Hepatocyte (in vitro differentiated cells): ENCODE data around the gene MAGI1. TPM values are rescaled to one million over a fixed set of nuclear protein-coding genes. Genes with fewer than 3 reads are reported as not detected.

Source experiments
- DNase-seq: peaks from one replicate; pipeline ENCODE4 v3.0.0-alpha.2; 2016; ENCODE audit warnings: low spot score
- H2AFZ ChIP-seq: fragments of 200-600 bp; sonication (generic); 2 replicates; pipeline ENCODE4 v1.6.0; 2016; ENCODE audit warnings: antibody characterized with exemption, mild to moderate bottlenecking
- H3K27ac ChIP-seq: fragments of 200-600 bp; sonication (generic); 2 replicates; pipeline ENCODE4 v1.5.1; 2016; ENCODE audit warnings: mild to moderate bottlenecking
- H3K27me3 ChIP-seq: fragments of 200-600 bp; sonication (generic); 2 replicates; pipeline ENCODE4 v1.6.1; 2016
- H3K36me3 ChIP-seq: fragments of 200-600 bp; sonication (generic); replicated peaks from 2 replicates; pipeline ENCODE4 v1.5.1; 2016; ENCODE audit warnings: low read depth; ENCODE audit not compliant: insufficient read depth
- H3K4me1 ChIP-seq: fragments of 200-600 bp; sonication (generic); 2 replicates; pipeline ENCODE4 v1.5.1; 2016; ENCODE audit warnings: mild to moderate bottlenecking, moderate library complexity; ENCODE audit not compliant: insufficient read depth
- H3K4me2 ChIP-seq: fragments of 200-600 bp; sonication (generic); 2 replicates; pipeline ENCODE4 v1.6.0; 2016
- H3K4me3 ChIP-seq: fragments of 200-600 bp; sonication (generic); 2 replicates; pipeline ENCODE4 v1.5.1; 2016; ENCODE audit warnings: mild to moderate bottlenecking
- H3K79me2 ChIP-seq: fragments of 200-600 bp; sonication (generic); 2 replicates; pipeline ENCODE4 v1.6.0; 2017; ENCODE audit warnings: mild to moderate bottlenecking
- H3K9me2 ChIP-seq: fragments of 200-600 bp; sonication (generic); replicated peaks from 2 replicates; pipeline ENCODE4 v1.6.0; 2017; ENCODE audit warnings: mild to moderate bottlenecking; ENCODE audit not compliant: insufficient read depth
- H3K9me3 ChIP-seq: fragments of 200-600 bp; sonication (generic); 2 replicates; pipeline ENCODE4 v1.5.1; 2016; ENCODE audit warnings: low read depth, mild to moderate bottlenecking
- H4K20me1 ChIP-seq: fragments of 200-600 bp; sonication (generic); 2 replicates; pipeline ENCODE4 v1.6.0; 2016; ENCODE audit warnings: mild to moderate bottlenecking; ENCODE audit not compliant: insufficient read depth, poor library complexity, severe bottlenecking
- EZH2 ChIP-seq: fragments of 200-600 bp; sonication (generic); IDR thresholded peaks from 2 replicates; pipeline ENCODE4 v1.6.1; 2016; ENCODE audit warnings: antibody characterized with exemption, mild to moderate bottlenecking, borderline replicate concordance
- EZH2phosphoT487 ChIP-seq: fragments of 200-600 bp; sonication (generic); IDR thresholded peaks from one replicate; pipeline ENCODE4 v1.6.1; 2018; ENCODE audit warnings: antibody characterized with exemption, mild to moderate bottlenecking, low read depth, moderate library complexity; ENCODE audit not compliant: unreplicated experiment, severe bottlenecking
- WGBS: methylation state at CpG from one replicate; pipeline ENCODE4 v1.1.6; 2016; ENCODE audit warnings: low lambda C conversion rate; ENCODE audit errors: missing lambda C conversion rate; 5-methylcytosine and 5-hydroxymethylcytosine counted together
- polyA plus RNA-seq: library from polyadenylated mRNA; unstranded; fragments of >200 nt; fragmentation: Nextera tagmentation; extraction: Ambion mirVana; gene quantifications from 2 replicates; pipeline ENCODE4 v1.2.1, GENCODE V29; 2016
- total RNA-seq: library from RNA; depleted of rRNA; stranded (reverse); fragments of >200 nt; gene quantifications from 2 replicates; pipeline ENCODE4 v1.2.3, GENCODE V29; 2014
- TF ChIP-seq, protein P1 (sequence below): fragments of 200-600 bp; sonication (generic); IDR thresholded peaks from 2 replicates; pipeline ENCODE4 v1.5.1; 2016; ENCODE audit warnings: antibody characterized with exemption, mild to moderate bottlenecking; ENCODE audit not compliant: poor library complexity

The MAGI1 gene
- total and polyA plus RNA-seq, 2 experiments from 2014 or later: 26.2 to 43.5 TPM

DNA sequence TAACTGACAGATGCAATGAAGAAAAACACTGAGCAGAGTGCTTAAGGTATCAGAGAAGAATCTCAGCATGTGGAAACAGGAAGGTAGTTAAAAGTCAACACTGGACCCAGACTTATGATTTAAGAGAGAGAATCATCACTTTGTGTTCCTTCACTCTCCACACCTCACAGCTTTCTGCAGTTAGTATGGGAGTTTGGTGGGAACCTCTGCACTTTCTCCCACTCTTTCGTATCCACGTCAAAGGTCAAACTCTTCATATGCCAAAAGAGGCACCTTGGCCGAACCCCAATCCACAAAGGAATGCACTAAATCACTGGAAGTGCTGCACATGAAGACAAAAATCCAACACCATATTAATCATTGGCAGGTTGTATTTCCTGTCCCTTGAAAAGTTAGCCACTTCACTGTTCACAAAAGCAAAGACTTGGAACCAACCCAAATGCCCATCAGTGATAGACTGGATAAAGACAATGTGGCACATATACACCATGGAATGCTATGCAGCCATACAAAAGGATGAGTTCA is 361.2 kb downstream of the MAGI1 start:
- no peak for TF ChIP-seq EZH2phosphoT487
- no peak for TF ChIP-seq EZH2
- TF ChIP-seq, protein P1, sequence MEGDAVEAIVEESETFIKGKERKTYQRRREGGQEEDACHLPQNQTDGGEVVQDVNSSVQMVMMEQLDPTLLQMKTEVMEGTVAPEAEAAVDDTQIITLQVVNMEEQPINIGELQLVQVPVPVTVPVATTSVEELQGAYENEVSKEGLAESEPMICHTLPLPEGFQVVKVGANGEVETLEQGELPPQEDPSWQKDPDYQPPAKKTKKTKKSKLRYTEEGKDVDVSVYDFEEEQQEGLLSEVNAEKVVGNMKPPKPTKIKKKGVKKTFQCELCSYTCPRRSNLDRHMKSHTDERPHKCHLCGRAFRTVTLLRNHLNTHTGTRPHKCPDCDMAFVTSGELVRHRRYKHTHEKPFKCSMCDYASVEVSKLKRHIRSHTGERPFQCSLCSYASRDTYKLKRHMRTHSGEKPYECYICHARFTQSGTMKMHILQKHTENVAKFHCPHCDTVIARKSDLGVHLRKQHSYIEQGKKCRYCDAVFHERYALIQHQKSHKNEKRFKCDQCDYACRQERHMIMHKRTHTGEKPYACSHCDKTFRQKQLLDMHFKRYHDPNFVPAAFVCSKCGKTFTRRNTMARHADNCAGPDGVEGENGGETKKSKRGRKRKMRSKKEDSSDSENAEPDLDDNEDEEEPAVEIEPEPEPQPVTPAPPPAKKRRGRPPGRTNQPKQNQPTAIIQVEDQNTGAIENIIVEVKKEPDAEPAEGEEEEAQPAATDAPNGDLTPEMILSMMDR: no peak
- peaks cover 26% of the 10 kb centered on the region for H3K79me2 ChIP-seq
- no peak overlapping the region for H3K4me3 ChIP-seq
- H3K9me3 ChIP-seq: no peaks in the 10 kb centered on the region
- H3K9me2 ChIP-seq: no peaks in the 10 kb centered on the region
- WGBS: 91% methylated on average over 3 of the region's 3 CpGs
- no peak for DNase-seq
- no peak overlapping the region for H3K4me2 ChIP-seq
- H4K20me1 ChIP-seq: no peaks in the 10 kb centered on the region
- no peaks in the 10 kb centered on the region for H3K36me3 ChIP-seq
- H3K27me3 ChIP-seq: no peaks in the 10 kb centered on the region
- H3K4me1 ChIP-seq: no peaks in the 10 kb centered on the region
- no peak overlapping the region for H3K27ac ChIP-seq
- H2AFZ ChIP-seq: no peak overlapping the region

DNA sequence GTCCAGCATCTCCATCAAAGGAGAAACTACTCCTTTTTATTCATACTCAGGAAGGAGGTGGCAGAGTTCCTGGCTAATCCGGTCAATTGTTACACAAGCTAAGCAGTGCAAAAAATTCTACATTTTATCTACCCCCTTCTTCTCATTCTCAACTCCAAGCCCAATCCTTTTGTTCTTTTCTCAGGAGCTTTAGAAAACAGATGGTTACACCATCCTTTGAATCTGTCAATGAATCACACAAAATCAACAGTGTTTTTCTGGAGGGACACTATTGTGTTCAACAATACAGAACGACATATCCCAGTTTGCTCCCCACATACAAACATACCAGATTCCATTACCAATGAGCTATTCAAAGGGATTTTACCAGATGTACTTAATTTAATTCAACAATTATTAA is 362.1 kb downstream of the MAGI1 start:
- no peak overlapping the region for H3K4me3 ChIP-seq
- no peaks in the 10 kb centered on the region for H3K36me3 ChIP-seq
- H3K9me2 ChIP-seq: no peaks in the 10 kb centered on the region
- H3K27me3 ChIP-seq: no peaks in the 10 kb centered on the region
- no peaks in the 10 kb centered on the region for H3K9me3 ChIP-seq
- WGBS: 66% methylated on average over 2 of the region's 2 CpGs
- no peaks in the 10 kb centered on the region for H4K20me1 ChIP-seq
- peaks cover 27% of the 10 kb centered on the region for H3K79me2 ChIP-seq
- DNase-seq: no peak
- no peak overlapping the region for H3K4me2 ChIP-seq
- TF ChIP-seq EZH2 (no peak), EZH2phosphoT487 (no peak)
- TF ChIP-seq, protein P1: no peak
- H3K4me1 ChIP-seq: no peaks in the 10 kb centered on the region
- no peak overlapping the region for H2AFZ ChIP-seq
- no peak overlapping the region for H3K27ac ChIP-seq

DNA sequence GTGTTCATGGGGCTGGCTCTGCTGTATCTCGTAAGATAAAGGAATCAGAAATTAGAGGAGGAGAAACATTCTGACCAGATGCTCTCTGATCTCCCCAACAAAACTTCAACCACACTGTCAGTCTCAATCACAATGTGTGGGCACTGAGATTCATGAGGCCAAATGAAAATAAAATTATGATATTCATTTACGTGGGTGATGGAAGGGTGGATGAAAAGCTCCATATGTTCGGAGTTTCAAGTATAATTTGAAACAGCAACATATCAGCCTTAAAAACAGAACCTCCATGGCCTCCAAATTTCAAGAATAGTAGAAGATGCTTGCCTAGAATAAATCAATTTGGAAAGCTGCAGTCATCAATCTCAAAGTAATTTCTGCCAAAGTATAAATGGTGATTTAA is 363.7 kb downstream of the MAGI1 start:
- Histone ChIP-seq H2AFZ (no peak overlapping the region), H3K27me3 (no peaks in the 10 kb centered on the region), H3K9me2 (no peaks in the 10 kb centered on the region), H3K36me3 (no peaks in the 10 kb centered on the region), H4K20me1 (no peaks in the 10 kb centered on the region), H3K27ac (no peak overlapping the region), H3K79me2 (peaks cover 26% of the 10 kb centered on the region), H3K4me3 (no peak overlapping the region), H3K4me1 (no peaks in the 10 kb centered on the region), H3K9me3 (no peaks in the 10 kb centered on the region), H3K4me2 (no peak overlapping the region)
- WGBS: 81% methylated on average over 3 of the region's 3 CpGs
- DNase-seq: no peak
- TF ChIP-seq EZH2phosphoT487 (no peak), EZH2 (no peak)
- TF ChIP-seq, protein P1: no peak
